Measurements from ENCODE around the gene SMURF2. TPM values are rescaled to one million over a fixed set of nuclear protein-coding genes. Genes with fewer than 3 reads are reported as not detected.

The SMURF2 gene
- total and polyA plus RNA-seq, 9 of the 15 experiments (the other 6 are each of a cell fraction or from before 2014, with no cell fraction given), result 3.8 to 22.0 (median 14.8) TPM

DNA sequence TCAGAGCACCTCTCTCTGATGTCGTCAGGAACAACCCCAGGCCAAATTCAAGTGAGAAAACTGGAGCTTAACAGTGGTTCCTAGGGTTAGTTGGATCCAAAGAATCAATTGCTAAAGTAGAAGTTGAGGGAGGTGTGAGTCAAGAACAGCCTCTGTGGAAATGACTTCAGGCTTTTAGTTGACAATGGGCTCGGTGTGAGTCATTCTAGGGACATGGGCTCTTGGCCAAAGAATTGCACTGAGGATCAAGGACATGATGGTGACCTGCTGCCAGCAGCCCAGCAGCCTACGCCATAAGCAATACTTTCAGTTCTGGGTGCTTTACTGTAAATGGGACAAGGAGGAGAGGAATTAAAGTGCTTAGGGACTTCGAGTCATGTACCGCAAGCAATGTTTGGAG, 32.1 kb upstream of the SMURF2 start (continued):
- TF ChIP-seq, protein P1, sequence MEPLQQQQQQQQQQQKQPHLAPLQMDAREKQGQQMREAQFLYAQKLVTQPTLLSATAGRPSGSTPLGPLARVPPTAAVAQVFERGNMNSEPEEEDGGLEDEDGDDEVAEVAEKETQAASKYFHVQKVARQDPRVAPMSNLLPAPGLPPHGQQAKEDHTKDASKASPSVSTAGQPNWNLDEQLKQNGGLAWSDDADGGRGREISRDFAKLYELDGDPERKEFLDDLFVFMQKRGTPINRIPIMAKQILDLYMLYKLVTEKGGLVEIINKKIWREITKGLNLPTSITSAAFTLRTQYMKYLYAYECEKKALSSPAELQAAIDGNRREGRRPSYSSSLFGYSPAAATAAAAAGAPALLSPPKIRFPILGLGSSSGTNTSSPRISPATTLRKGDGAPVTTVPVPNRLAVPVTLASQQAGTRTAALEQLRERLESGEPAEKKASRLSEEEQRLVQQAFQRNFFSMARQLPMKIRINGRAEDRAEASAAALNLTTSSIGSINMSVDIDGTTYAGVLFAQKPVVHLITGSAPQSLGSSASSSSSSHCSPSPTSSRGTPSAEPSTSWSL (CRISPR knock-in tag; IDR thresholded peaks at IDR 0.05; ENCODE audit: borderline replicate concordance), result no peak
- TF ChIP-seq, protein P2, sequence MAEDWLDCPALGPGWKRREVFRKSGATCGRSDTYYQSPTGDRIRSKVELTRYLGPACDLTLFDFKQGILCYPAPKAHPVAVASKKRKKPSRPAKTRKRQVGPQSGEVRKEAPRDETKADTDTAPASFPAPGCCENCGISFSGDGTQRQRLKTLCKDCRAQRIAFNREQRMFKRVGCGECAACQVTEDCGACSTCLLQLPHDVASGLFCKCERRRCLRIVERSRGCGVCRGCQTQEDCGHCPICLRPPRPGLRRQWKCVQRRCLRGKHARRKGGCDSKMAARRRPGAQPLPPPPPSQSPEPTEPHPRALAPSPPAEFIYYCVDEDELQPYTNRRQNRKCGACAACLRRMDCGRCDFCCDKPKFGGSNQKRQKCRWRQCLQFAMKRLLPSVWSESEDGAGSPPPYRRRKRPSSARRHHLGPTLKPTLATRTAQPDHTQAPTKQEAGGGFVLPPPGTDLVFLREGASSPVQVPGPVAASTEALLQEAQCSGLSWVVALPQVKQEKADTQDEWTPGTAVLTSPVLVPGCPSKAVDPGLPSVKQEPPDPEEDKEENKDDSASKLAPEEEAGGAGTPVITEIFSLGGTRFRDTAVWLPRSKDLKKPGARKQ (CRISPR knock-in tag; IDR thresholded peaks at IDR 0.05), result no peak
- TF ChIP-seq JUND (IDR thresholded peaks at IDR 0.05; ENCODE audit: borderline replicate concordance, low read depth, low read length), result peak; percentile 88
- peak; percentile 80; the same call in 2 of the 3 replicates for TF ChIP-seq JUND (tag; IDR thresholded peaks at IDR 0.05; ENCODE audit: borderline replicate concordance, low read depth, low read length)
- 0 out of 2 replicates have a peak, but pooled peaks have one; percentile 33 for TF ChIP-seq DPF2 (IDR thresholded peaks at IDR 0.05)
- TF ChIP-seq SMARCE1 (IDR thresholded peaks at IDR 0.05), result peak; percentile 23; the same call in 1 of the 2 replicates
- TF ChIP-seq, protein P3, sequence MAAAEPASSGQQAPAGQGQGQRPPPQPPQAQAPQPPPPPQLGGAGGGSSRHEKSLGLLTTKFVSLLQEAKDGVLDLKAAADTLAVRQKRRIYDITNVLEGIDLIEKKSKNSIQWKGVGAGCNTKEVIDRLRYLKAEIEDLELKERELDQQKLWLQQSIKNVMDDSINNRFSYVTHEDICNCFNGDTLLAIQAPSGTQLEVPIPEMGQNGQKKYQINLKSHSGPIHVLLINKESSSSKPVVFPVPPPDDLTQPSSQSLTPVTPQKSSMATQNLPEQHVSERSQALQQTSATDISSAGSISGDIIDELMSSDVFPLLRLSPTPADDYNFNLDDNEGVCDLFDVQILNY (CRISPR knock-in tag; IDR thresholded peaks at IDR 0.05), result no peak
- no peak for TF ChIP-seq RFX7 (CRISPR knock-in tag; IDR thresholded peaks at IDR 0.05)
- no peak for TF ChIP-seq ZKSCAN3 (CRISPR knock-in tag; IDR thresholded peaks at IDR 0.05)
- TF ChIP-seq ZBTB7A (IDR thresholded peaks at IDR 0.05; ENCODE audit: borderline replicate concordance, control insufficient read depth, low read depth, low read length), result no peak

Measured in K562 (cell line).